OCI-LY3 (cell line): ENCODE results near the gene ORM1.
"Not testable (repeated sequence)": the region's sequence is repeated elsewhere in the genome, so short reads cannot be mapped to it uniquely, and the experiment has no call there.

Source experiments
- CTCF ChIP-seq: fragments of 200-600, 300-600 bp; sonication (generic); IDR thresholded peaks from 2 replicates; pipeline ENCODE4 v1.5.1; 2014; ENCODE audit warnings: antibody characterized with exemption, low read length, low read depth
- EZH2phosphoT487 ChIP-seq: fragments of 200-600 bp; shearing (Covaris generic); IDR thresholded peaks from 2 replicates; pipeline ENCODE4 v1.6.1; 2018; ENCODE audit warnings: antibody characterized with exemption, mixed run types, low read depth

GRCh38 chr9:114331229-114332195 lies 8.6 kb downstream of the ORM1 start:
- not testable (repeated sequence) for TF ChIP-seq CTCF, EZH2phosphoT487
